ENCODE data around the gene TELO2. TPM values are rescaled to one million over a fixed set of nuclear protein-coding genes. Genes with fewer than 3 reads are reported as not detected.
A peak's percentile ranks its signal among the peaks of the same experiment; 100 is the strongest.

TELO2 gene
- total and polyA plus RNA-seq, 12 donors = 14.5 to 50.5 (median 20.8) TPM

GRCh38 chr16:1537138-1537577 lies 44.0 kb downstream of the TELO2 start:
- no peak for ATAC-seq
- intact Hi-C loops (cut with DNase I) = no loop called here
- Histone ChIP-seq H3K4me1 (peaks cover 29 to 78% (median 74%) of the 10 kb centered on the region in 9 donors), H3K27me3 (peaks cover 0 to 30% (median 0%) of the 10 kb centered on the region in 7 donors), H3K27ac (peak overlapping the region; percentile 87 to 99 (median 95)), H3K36me3 (peaks cover 0 to 71% (median 25%) of the 10 kb centered on the region in 9 donors), H3K4me3 (peak overlapping the region; percentile 25 to 94 (median 88)), H3K9me3 (no peaks in the 10 kb centered on the region)
- WGBS, 2 donors = 56 to 67% methylated on average over 27 of the region's 27 CpGs
- no peak for TF ChIP-seq CTCF (IDR thresholded peaks at IDR 0.05)
- DNase-seq = peak in 1 of 2 donors; percentile 30

- Histone ChIP-seq H3K4me3 (peak overlapping the region in 9 of 10 donors; percentile 71 to 94 (median 90)), H3K27me3 (peaks cover 0 to 30% (median 0%) of the 10 kb centered on the region in 7 donors), H3K36me3 (peaks cover 0 to 77% (median 31%) of the 10 kb centered on the region in 9 donors), H3K4me1 (peaks cover 33 to 78% (median 74%) of the 10 kb centered on the region in 9 donors), H3K27ac (peak overlapping the region; percentile 87 to 99 (median 95)), H3K9me3 (no peaks in the 10 kb centered on the region)
- DNase-seq (peak in 1 of 2 donors; percentile 11), ATAC-seq (no peak)
- TF ChIP-seq CTCF (IDR thresholded peaks at IDR 0.05) = no peak
- 67 to 76% methylated on average over 26 of the region's 26 CpGs for WGBS, 2 donors
- intact Hi-C loops (cut with DNase I) = no loop called here
Measured at GRCh38 chr16:1537763-1538289, 44.7 kb downstream of the TELO2 start.

GRCh38 chr16:1538804-1539520 lies 45.8 kb downstream of the TELO2 start:
- H3K27me3 ChIP-seq = peaks cover 0 to 21% (median 0%) of the 10 kb centered on the region in 7 donors
- H3K4me1 ChIP-seq = peaks cover 36 to 84% (median 79%) of the 10 kb centered on the region in 9 donors
- H3K27ac ChIP-seq = peak overlapping the region in 7 of 10 donors; percentile 37 to 99 (median 96)
- ATAC-seq (peak in 2 of 8 donors; percentile 7), DNase-seq (peak in 1 of 2 donors; percentile 24)
- peaks cover 0 to 82% (median 33%) of the 10 kb centered on the region in 9 donors for H3K36me3 ChIP-seq
- peak overlapping the region in 2 of 10 donors; percentile 93 to 94 for H3K4me3 ChIP-seq
- TF ChIP-seq CTCF (IDR thresholded peaks at IDR 0.05) = peak in 4 of 9 donors; percentile 8 to 28 (median 12)
- intact Hi-C loops (cut with DNase I) = no loop called here
- 71% methylated on average over 22 of the region's 22 CpGs for WGBS, 2 donors
- no peaks in the 10 kb centered on the region for H3K9me3 ChIP-seq

GRCh38 chr16:1539720-1540555 lies 46.8 kb downstream of the TELO2 start:
- H3K27me3 ChIP-seq = peaks cover 0 to 12% (median 0%) of the 10 kb centered on the region in 7 donors
- no peak for ATAC-seq
- no peak for DNase-seq
- H3K4me3 ChIP-seq = no peak overlapping the region
- intact Hi-C loops (cut with DNase I) = loop anchor here in 3 of 10 donors (10.0 kb wide), 3 partner anchors 45 to 495 kb away; partner anchors contain the start of genes TELO2 (in 2 of the 3) and UQCC4 (in 1 of the 3)
- no peaks in the 10 kb centered on the region for H3K9me3 ChIP-seq
- H3K36me3 ChIP-seq = peaks cover 0 to 87% (median 33%) of the 10 kb centered on the region in 9 donors
- TF ChIP-seq CTCF (IDR thresholded peaks at IDR 0.05) = no peak
- 79 to 89% methylated on average over 33 to 35 of the region's 35 CpGs for WGBS, 2 donors
- peaks cover 44 to 94% (median 89%) of the 10 kb centered on the region in 9 donors for H3K4me1 ChIP-seq
- peak overlapping the region in 7 of 10 donors; percentile 37 to 99 (median 89) for H3K27ac ChIP-seq
